Peyer's patch (tissue), 4 donors: ENCODE results near the gene NDUFS8.
"Not testable (repeated sequence)": the region's sequence is repeated elsewhere in the genome, so short reads cannot be mapped to it uniquely, and the experiment has no call there.

Experiments used
- POLR2A ChIP-seq, 2 donors: fragments of 450-650 bp; IDR thresholded peaks; one replicate each; pipeline ENCODE4 v1.5.1; 2017; ENCODE audit warnings: antibody characterized with exemption in 2 of 2, mild to moderate bottlenecking in 2 of 2, moderate library complexity in 2 of 2
- TF ChIP-seq, protein P1 (sequence below), 6 experiments: fragments of 450-650 bp in 4 of 6; fragments of 200-600 bp in 2 of 6; sonication (generic) in 1 of 6; IDR thresholded peaks; one replicate each; pipeline ENCODE4 v1.5.1; 2017 to 2019; ENCODE audit warnings: antibody characterized with exemption in 6 of 6, mild to moderate bottlenecking in 3 of 6, moderate library complexity in 1 of 6

DNA sequence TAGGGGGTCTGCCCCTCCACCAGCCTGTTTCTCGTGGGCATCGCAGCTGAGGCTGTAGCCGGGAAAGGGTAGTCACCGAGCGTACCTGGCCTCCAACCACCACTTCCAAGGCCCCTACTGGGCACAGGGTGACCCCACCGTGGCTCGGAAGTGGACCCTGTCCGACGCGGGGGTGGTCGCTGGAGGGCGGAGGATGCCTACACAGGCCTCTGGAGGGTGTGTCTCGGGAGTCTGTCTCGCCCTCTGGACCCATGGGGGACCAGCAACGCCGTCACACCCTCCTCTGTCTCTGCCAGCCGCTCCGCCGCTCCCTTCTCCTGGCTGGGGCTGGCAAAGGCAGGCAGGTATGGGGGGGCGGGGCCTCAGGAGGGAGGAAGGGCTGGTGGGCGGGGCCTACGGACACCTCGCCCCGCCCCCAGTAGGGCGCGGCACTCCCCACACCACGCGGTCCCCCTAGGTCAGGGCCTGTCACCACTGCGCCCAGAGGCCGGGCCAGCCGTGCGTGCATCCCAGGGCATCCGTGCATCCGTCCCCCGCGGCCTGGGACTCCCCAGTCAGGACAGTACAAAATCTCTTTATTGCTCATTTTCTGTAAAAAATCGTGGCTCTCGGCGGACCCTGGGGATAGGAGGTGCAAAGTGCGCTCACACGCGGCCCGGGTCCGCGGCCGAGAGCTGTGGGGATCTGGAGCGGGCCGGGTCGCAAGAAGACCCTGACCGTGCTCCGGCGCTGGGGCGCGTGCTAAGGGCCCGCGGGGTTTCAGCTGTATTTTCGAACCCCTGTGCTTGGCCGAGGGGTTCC is 39.7 kb upstream of the NDUFS8 start:
- TF ChIP-seq, protein P1, sequence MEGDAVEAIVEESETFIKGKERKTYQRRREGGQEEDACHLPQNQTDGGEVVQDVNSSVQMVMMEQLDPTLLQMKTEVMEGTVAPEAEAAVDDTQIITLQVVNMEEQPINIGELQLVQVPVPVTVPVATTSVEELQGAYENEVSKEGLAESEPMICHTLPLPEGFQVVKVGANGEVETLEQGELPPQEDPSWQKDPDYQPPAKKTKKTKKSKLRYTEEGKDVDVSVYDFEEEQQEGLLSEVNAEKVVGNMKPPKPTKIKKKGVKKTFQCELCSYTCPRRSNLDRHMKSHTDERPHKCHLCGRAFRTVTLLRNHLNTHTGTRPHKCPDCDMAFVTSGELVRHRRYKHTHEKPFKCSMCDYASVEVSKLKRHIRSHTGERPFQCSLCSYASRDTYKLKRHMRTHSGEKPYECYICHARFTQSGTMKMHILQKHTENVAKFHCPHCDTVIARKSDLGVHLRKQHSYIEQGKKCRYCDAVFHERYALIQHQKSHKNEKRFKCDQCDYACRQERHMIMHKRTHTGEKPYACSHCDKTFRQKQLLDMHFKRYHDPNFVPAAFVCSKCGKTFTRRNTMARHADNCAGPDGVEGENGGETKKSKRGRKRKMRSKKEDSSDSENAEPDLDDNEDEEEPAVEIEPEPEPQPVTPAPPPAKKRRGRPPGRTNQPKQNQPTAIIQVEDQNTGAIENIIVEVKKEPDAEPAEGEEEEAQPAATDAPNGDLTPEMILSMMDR (IDR thresholded peaks at IDR 0.05) = not testable (repeated sequence)
- TF ChIP-seq POLR2A (IDR thresholded peaks at IDR 0.05) = not testable (repeated sequence)
